Left lobe of liver (tissue), 2 donors: ENCODE measurements around the gene ULK1. TPM values are rescaled to one million over a fixed set of nuclear protein-coding genes. Genes with fewer than 3 reads are reported as not detected.
"Not testable (repeated sequence)": the region's sequence is repeated elsewhere in the genome, so short reads cannot be mapped to it uniquely, and the experiment has no call there.

Experiments
- ATAC-seq: fragments of 200-7000 bp; cut with Tn5 transposase; one replicate; pipeline ENCODE4 v1.9.1; 2020; ENCODE audit warnings: mild to moderate bottlenecking, moderate library complexity
- DNase-seq: peaks from one replicate; pipeline ENCODE4 v3.0.0-alpha.2; 2020; ENCODE audit warnings: low spot score
- total RNA-seq: library from RNA; stranded (reverse); gene quantifications from one replicate; pipeline ENCODE4 v1.2.1, GENCODE V29; 2021
- donor health status: DM: no; HTN: no; CAD: no; lungs with moderate emphysema.
- donor health status: DM: no; HTN: yes; CAD: no.

ULK1 gene
- total RNA-seq, 1 donor from 2014 or later: 40.3 TPM

DNA sequence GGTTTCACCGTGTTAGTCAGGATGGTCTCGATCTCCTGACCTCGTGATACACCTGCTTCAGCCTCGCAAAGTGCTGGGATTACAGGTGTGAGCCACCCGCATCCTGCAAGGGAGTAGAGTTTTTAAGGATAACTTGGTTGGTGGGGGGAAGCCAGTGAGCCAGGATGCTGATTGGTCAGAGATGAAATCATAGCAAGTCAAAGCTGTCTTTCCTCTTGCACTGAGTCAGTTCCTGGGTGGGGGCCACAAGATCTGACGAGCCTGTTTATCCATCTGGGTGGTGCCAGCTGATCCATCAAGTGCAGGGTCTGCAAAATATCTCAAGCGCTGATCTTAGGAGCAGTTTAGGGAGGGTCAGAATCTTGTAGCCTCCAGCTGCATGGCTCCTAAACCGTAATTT is 9.3 kb upstream of the ULK1 start:
- not testable (repeated sequence) for ATAC-seq, DNase-seq

DNA sequence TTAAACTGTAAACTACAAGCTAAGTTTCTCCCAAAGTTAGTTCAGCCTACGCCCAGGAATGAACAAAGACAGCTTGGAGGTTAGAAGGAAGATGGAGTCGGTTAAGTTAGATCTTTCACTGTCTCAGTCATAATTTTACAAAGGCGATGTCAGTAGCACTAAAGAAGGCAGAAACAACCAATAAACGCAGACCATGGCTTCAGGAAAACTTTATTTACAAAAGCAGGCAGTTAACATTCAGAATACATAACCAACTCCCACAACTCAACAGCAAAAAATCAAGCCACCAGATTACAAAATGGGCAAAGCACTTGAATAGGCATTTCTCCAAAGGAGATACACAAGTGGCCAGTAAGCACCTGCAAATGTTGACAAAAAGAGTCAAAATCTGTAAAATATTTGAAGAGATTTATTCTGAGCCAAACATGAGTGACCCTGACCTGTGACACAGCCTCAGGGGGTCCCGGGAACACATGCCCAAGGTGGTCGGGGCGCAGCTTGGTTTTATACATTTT is 8.8 kb upstream of the ULK1 start:
- no peak for ATAC-seq
- DNase-seq: no peak

DNA sequence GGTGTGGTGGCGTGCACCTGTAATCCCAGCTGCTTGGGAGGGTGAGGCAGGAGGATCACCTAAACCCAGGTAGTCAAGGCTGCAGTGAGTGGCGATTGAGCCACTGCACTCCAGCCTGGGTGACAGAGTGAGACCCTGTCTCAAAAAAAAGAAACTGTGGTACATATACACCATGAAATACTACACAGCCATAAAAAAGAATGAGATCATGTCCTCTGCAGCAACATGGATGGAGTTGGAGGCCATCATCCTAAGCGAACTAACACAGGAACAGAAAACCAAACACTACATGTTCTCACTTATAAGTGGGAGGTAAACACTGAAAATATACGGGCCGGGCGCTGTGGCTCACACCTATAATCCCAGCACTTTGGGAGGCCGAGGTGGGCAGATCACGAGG is 2.7 kb upstream of the ULK1 start:
- DNase-seq, ATAC-seq: not testable (repeated sequence)

DNA sequence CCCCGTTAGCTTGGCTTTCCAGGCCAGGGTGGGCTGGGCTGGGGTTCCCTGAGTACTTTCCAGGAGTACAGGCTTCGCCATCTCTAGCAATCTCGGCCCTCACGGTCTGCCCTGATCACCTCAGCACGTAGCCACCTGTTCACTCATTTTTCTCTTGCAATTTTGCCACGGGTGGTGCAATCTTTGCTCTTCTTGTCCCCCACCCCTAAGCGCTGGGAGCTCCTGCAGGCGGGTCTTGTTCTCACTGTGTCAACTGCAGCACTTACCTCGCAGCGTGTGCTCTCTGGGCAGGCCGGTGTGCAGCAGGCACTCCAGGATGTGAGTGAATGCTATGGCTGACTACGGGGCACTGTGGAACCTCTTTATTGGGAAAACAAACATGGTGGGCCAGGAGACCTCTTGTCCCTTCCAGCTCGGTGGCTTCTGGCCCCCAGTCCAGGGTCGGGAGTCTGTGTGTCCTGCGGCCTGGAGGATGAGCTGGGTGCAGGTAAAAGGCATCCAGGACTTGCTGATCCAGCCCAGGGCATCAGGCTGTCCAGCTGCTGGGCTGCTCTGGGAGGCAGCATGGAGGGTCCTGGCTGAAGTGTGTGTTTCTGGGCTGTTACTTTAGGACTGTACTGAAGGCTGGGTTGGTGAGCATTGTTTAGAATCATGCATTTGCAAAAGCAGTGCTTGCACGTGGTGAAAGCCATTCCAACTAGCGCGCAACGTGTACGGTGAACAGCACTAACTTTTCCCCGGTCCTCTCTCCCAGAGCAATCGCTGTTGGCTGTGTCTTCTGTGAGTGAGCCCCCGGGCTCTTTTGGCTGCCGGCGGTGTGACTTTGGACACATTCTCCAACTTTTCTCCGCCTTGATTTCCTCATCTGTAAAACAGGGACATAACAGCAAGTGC is 1.5 kb upstream of the ULK1 start:
- no peak for DNase-seq
- no peak for ATAC-seq

DNA sequence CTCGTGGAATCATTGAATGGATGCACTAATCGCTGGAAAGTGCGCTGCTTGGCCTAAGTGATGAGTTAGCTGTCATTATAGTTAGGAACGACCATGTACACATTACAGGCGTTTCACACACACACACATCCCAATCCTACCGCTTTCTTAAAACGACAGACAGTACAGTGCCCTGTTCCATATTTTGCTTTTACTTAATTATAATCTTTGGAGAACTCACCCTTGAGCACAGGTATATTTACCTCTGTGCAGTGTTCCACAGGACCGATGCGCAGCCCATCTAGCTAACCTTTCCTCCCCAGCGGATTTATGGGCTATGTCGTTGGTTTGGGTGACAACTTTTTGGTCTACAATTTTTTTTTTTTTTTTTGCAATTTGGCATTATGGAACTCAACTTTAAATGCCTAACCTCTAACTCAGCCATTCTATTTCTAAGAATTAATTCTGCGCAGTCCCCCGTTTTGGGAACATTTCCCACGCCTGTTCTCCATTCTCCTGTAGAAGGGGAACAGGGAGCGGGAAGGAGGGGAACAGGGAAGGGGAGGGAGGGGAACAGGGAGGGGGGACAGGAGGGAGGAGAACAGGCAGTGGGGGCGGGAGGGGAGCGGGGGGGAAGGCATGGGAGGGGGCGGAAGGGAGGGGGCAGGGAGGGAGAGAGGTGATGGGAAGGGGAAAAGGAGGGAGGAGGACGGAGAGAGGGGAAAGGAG is 663 bp upstream of the ULK1 start:
- ATAC-seq: no peak
- DNase-seq: no peak

DNA sequence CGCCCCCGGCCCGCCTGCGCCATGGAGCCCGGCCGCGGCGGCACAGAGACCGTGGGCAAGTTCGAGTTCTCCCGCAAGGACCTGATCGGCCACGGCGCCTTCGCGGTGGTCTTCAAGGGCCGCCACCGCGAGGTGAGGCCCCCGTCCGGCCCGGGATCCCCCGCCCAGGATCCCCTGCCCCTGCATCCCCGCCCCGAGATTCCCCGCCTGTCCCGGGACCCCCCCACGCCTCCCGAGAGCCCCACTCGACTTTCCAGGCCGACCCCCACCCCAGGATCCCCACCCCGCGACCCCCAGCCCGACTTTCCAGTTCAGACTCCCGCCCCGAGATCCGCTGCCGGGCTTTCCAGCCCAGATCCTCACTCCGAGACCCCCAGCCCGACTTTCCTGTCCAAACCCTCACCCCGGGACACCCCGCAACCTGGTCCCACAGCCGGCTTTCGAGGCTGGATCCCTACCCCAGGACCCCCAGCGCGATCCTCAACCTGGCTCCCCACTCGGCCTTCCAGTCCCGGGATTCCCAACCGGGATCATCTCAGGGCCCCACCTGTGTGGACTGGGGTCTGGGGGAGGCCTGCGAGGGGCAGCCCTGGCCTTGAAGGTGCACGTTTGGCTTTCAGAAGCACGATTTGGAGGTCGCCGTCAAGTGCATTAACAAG is 688 bp downstream of the ULK1 start:
- DNase-seq (no peak), ATAC-seq (no peak)

DNA sequence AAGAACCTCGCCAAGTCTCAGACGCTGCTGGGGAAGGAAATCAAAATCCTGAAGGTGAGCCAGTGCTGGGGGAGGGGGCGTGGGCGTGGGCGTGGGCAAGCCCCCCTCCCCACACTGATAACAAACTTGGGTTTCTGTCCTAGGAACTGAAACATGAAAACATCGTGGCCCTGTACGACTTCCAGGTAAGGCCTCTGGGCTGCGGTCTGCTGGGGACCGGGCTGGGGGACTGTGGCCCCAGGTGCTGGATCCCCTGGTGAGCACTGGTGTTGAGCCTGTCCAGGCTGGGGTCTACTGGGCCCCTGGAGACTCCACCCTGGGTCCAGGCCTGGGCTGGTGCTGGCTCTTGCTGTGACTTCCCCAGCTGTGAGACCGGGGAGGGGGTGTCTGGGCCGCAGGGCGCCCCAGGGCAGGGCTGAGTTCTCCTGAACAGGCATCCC is 1.2 kb downstream of the ULK1 start:
- ATAC-seq (no peak), DNase-seq (no peak)

DNA sequence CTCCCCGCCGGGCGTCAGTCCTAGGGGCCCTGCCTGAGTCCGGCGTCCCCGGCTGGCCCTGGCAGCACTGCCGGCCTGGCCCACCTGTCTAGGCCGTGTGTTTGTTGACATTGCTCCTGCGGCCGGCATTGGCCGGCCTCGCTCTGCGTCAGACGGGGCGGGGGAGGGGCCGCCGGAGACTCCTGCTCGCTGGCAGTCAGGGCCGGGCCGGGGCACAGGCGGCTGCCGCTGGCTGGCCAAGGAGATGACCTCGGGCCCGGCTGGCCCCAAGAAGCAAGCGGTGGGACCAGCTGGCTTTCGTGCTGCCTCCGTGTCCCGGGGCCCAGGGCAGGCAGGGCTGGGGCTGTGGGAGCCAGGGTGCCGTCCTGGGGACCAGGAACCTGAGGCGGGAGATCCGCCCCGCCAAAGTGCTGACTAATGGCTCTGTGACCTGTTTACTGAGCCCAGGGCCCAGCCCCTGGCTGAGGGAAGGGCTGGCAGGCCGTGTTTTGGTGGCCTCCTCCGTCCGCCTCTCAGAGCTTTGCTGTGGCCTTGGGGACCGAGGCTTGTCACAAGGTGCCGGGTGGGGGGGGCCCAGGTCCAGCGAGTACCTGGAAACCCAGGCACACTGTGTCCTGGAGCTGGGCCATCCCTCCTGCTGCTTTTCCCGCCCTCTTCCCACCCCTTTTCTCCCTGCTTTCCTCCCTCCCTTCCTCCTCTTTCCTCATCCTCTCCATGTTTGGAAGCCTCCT is 1.8 kb downstream of the ULK1 start:
- ATAC-seq (peak; percentile 82), DNase-seq (peak; percentile 97)

DNA sequence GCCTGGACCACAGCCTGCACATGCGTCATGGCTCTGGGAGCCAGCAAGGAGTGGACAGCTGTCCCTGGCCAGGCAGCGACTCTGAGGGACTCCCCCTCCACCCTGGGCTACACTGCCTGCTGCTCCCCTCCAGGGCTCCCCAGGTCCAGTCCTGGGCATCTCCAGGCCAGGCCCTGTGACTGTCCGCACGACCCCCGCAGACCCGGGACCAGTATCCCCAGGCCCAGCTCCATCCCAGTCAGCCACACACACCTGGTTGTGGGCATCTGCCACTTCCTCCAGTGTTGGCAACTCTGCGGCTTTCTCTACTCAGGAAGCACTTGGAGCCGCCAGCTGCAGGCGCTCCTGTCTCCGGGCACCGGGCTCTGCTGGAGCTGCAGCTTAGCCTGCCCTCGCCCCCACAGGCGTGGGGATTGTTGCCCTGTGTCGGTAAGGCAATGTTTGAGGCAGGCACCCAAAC is 2.4 kb downstream of the ULK1 start:
- DNase-seq: no peak
- ATAC-seq: peak; percentile 65

DNA sequence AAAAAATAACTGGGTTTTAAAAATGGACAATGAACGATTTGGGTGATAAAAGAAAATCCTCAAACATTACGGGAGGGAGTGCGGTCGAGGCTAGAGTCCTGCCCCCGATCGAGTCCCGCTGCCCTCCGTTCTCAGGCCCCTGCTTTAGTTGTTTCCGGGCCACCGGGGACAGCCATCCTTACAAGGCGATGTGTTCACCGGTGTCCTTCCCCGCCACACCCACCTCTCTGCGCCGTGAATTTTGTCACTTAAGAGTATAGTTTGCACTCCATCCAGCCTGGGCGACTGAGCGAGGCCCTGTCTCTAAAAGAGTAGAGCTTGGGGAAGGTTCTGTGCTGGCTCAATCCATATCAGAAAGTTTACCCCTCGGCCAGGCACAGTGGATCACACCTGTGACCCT is 2.9 kb downstream of the ULK1 start:
- no peak for ATAC-seq
- no peak for DNase-seq

DNA sequence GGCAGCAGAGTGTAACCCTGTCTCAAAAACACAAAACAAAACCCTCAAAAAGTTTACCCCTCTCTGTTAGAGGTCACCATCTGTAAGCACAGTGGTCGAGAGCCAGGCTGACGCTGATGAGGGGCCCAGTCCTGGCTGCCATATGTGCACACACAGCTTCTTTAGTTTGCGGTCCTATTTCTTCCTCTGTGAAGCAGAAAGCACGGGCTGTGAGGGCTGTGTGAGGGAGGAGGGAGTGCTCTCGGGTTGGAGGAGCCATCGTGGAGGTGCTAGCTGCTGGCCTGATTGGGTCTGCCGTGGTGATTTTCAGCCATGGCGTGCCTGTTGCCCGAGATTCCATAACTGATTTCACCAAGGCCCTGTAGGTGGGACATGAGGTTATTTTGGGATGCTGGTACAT is 3.5 kb downstream of the ULK1 start:
- no peak for DNase-seq

DNA sequence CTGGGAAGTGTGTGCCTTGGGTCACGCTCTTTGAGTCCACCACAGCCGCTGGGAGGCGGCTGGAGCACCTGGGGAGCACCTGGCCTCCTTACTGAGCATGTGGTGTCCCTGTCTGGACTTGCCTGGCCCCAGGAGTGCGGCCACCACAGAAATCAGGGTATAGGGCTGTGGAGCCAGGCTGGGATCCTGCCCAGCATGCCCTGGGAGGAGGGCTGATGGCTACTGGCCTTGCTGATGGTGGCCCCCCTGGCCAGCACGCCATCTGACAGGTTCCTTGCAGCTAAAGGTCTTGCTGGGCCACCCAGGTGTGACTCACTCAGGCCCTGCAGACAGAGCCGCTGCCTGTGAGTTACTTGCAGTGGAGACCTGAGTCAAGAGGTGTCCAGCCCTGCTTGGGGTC is 6.0 kb downstream of the ULK1 start:
- DNase-seq (no peak), ATAC-seq (no peak)

More for the DNA sequence above, 3.5 kb downstream of the ULK1 start:
- no peak for ATAC-seq

DNA sequence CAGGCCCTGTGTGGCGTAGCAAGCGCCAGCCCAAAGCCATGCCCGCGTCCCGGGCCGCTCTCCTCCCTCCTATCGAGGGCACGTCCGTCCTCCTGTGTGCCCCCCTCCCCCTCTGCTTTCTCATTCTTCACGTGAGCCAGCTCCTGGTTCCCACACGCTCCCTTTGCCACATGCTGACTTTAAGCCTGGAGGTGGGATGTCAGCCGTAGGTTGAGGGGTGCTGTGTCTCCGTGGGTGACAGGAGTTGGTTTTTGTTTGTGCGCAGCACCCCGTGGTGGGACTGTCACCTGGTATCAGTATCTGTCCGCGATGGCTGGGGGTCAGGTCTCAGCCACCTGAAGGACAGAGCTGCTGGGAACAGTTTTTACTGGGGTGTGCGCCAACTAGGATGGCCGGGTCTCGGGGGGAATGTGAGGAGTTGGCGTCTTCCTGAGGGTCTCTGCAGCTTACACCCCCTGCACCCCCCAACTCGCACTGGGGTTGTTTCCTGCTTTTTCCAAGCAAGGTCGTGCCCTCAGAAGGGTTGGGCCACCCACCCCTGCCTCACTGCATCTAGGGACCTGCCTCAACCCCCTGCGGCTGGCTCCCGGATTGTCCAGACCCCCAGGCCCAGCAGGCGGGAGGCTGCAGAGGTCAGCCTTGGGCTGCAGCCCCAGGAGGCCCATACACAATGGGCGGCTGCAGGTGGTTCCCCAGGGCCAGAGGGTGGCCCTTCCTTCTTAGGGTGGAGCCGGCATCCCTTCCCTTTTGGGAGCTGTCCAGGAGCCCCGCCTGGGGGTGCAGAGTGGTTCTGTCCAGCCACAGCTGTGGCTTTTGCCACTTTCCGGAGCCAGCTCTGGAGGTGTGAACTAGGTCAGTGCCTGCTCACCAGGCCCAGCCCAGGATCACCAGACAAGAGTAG is 7.3 kb downstream of the ULK1 start:
- DNase-seq: no peak
- peak; percentile 5 for ATAC-seq

DNA sequence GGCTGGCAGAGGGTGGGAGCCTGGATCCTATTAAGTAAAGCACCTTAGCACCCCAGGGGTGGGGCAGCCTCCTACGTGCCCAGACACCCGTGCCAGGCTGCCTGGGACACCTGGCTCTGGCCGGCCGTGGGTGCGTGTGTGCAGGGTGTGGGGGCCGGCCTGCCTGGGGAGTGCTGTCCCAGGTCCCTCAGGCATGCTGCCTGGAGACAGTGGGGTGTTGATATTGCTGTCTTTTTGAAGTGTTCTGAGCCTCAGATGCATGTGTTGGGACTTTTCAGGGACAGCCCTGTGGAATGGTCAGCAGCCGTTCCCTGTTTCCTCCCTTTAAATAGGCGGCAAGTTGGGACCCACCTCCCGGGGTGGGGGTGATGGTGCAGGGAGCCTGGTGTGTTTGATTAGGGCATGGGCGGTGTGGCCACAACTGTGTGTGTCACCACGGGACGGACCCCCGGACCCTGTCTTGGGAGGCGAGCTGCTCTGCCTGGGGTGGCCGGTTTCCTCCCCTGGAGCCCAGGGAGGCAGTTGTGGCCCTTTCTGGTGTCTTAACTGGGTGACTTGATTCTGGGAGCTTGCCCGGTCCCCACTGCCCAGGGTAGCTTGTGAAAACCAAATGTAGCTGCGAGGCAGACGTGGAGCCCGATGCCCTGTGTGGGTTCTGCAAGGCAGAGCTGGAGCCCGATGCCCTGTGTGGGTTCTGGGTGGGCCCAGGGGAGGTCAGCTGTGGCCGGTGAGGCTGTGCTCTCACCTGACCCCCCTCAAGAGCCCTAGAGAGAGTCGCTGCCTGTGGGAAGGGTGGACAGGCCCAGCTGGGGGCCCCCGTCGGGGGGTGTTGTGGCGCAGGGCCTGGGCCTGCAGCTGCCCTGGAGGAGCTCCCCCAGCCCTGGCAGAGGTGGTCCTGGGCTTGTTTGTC is 8.2 kb downstream of the ULK1 start:
- no peak for DNase-seq

DNA sequence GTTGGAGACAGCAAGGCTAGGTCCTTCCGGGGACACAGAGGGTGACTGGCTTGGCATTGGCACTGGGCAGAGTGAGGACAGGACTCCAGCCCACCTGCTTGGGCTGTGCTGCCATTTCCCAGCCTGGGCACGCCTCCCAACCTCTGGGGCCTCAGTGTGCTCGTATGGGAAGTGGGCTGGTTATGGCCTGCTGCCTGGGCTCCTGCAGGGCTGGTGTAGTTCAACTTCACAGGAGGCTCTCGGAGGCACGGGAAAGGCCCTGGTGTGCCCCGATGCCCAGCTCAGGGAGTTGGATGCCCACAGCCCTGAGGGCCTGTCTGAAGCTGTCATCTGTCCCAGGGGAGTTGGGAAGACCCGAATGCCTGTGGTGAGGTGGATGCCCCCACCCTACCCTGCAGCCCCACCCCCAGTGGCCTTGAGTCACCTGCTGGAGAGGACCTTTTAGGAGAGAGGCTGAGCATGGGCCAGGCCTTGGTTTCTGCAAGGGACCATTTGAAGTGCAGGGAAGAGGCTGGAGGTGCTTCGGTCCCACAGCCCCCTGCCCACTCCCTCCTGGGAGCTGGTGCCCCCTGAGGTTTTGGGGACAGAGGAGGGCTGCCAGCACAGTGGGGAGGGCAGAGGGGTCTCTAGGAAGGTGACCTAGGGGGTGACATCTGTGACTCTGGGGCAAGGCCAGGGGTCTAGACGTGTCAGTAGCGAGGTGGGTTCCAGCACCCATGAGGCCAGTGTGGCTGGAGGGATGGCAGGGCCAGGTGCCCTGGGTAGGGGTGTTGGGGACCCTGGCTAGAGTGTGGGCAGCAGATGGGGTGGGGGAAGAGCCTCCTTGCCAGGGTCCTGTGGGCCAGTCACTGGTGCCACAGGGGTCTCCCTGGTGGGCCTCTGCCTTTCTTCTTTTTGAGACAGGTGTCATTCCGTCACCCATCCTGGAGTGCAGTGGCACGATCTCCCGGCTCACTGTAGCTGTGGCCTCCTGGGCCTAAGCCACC is 9.1 kb downstream of the ULK1 start:
- DNase-seq (no peak), ATAC-seq (no peak)

More for the DNA sequence above, 8.2 kb downstream of the ULK1 start:
- peak; percentile 6 for ATAC-seq

DNA sequence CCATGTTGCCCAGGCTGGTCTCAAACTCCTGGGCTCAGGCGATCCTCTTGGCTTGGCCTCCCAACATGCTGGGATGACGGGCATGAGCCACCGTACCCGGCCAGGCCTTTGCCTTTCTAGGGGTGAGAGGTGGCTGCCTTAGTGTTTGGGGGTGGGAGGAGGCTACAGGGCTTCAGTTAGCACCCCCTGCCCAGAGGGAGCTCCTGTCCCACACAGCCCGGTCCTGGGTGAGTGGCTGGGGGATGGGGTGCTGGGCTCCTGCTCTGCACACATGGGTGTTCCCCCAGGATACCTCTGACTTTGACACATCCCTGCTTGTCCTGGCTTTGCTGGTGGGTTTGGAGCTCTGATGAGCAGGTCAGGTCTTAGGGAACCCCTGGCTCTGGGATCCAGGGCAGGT is 9.9 kb downstream of the ULK1 start:
- no peak for ATAC-seq
- no peak for DNase-seq

DNA sequence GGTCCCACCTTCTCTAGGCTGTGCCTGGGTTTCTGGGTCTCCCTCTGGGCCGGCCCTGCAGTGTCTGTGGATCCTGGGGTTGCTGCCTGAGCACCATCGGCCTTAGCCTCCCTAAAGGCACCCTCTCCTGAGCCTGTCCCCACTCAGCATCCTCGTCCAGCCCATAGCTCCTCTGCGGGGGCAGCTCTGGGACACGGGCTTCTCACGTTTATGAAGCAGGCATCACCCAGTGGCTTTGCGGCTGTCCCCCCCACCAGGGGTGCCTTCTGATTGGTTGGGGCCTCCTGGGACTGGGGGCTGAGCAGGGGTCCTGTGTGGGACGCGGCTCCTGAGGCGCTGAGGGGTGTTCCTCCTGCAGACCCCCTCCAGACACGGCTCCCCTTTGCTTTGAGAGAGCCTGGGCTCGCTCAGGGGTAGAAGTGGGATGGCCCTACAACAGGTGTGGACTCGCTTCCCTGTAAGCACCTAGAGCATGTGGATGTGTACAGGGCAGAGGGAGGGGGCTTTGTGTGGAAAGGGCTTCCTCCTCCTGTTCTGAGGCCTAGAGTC is 10.7 kb downstream of the ULK1 start:
- ATAC-seq (no peak), DNase-seq (no peak)
